ENCODE measurements around the gene POLRMT. TPM values are rescaled to one million over a fixed set of nuclear protein-coding genes. Genes with fewer than 3 reads are reported as not detected.

Gene POLRMT
- total and polyA plus RNA-seq, 4 donors, result 16.1 to 76.7 (median 38.4) TPM

GRCh38 chr19:612941-613340, 20.4 kb downstream of the POLRMT start:
- H3K27ac ChIP-seq (ENCODE audit: low read depth in 1 of 2, low read length in 1 of 2), result no peak overlapping the region
- no peak for ATAC-seq (ENCODE audit: insufficient read depth, low FRiP score)
- H3K4me3 ChIP-seq, result no peak overlapping the region
- H3K4me1 ChIP-seq (ENCODE audit: control insufficient read depth in 5 of 5, insufficient read depth in 5 of 5, low read length in 5 of 5), result peaks cover 0 to 20% (median 3%) of the 10 kb centered on the region in 5 donors
- DNase-seq, result no peak
- WGBS, 2 donors, result 77 to 86% methylated on average over 33 of the region's 33 CpGs
- TF ChIP-seq CTCF (IDR thresholded peaks at IDR 0.05; ENCODE audit: control extremely low read depth, extremely low read depth), result no peak
- H3K9me3 ChIP-seq (ENCODE audit: control insufficient read depth in 4 of 4, insufficient read depth in 3 of 4, low read length in 3 of 4), result peaks cover 0 to 4% (median 0%) of the 10 kb centered on the region in 4 donors
- peaks cover 0 to 9% (median 2%) of the 10 kb centered on the region in 4 donors for H3K36me3 ChIP-seq (ENCODE audit: control insufficient read depth in 4 of 4, insufficient read depth in 4 of 4, low read length in 4 of 4)
- peaks cover 0 to 7% (median 3%) of the 10 kb centered on the region in 3 donors for H3K27me3 ChIP-seq (ENCODE audit: control insufficient read depth in 3 of 3, insufficient read depth in 3 of 3, low read length in 2 of 3)
- no peak overlapping the region for H3K9ac ChIP-seq (ENCODE audit: insufficient read depth in 1 of 2, low read length in 2 of 2)

GRCh38 chr19:611481-611868, 21.9 kb downstream of the POLRMT start:
- no peak for ATAC-seq (ENCODE audit: insufficient read depth, low FRiP score)

GRCh38 chr19:610801-611480, 22.4 kb downstream of the POLRMT start:
- ATAC-seq (ENCODE audit: insufficient read depth, low FRiP score), result peak; percentile 23
- peak overlapping the region in 1 of 2 donors; percentile 35 for H3K27ac ChIP-seq (ENCODE audit: low read depth in 1 of 2, low read length in 1 of 2)
- H3K9me3 ChIP-seq (ENCODE audit: control insufficient read depth in 4 of 4, insufficient read depth in 3 of 4, low read length in 3 of 4), result peaks cover 0 to 2% (median 0%) of the 10 kb centered on the region in 4 donors
- TF ChIP-seq CTCF (IDR thresholded peaks at IDR 0.05; ENCODE audit: control extremely low read depth, extremely low read depth), result no peak
- peaks cover 0 to 21% (median 3%) of the 10 kb centered on the region in 5 donors for H3K4me1 ChIP-seq (ENCODE audit: control insufficient read depth in 5 of 5, insufficient read depth in 5 of 5, low read length in 5 of 5)
- 25 to 31% methylated on average over 36 of the region's 36 CpGs for WGBS, 2 donors
- no peaks in the 10 kb centered on the region for H3K36me3 ChIP-seq (ENCODE audit: control insufficient read depth in 4 of 4, insufficient read depth in 4 of 4, low read length in 4 of 4)
- DNase-seq, result peak in 2 of 3 donors; percentile 76 to 86
- H3K4me3 ChIP-seq, result no peak overlapping the region
- H3K27me3 ChIP-seq (ENCODE audit: control insufficient read depth in 3 of 3, insufficient read depth in 3 of 3, low read length in 2 of 3), result peaks cover 0 to 7% (median 3%) of the 10 kb centered on the region in 3 donors
- no peak overlapping the region for H3K9ac ChIP-seq (ENCODE audit: insufficient read depth in 1 of 2, low read length in 2 of 2)

More at GRCh38 chr19:611481-611868, 21.9 kb downstream of the POLRMT start:
- WGBS, 2 donors, result 50 to 68% methylated on average over 13 of the region's 13 CpGs
- TF ChIP-seq CTCF (IDR thresholded peaks at IDR 0.05; ENCODE audit: control extremely low read depth, extremely low read depth), result no peak
- no peaks in the 10 kb centered on the region for H3K36me3 ChIP-seq (ENCODE audit: control insufficient read depth in 4 of 4, insufficient read depth in 4 of 4, low read length in 4 of 4)
- peaks cover 0 to 7% (median 3%) of the 10 kb centered on the region in 3 donors for H3K27me3 ChIP-seq (ENCODE audit: control insufficient read depth in 3 of 3, insufficient read depth in 3 of 3, low read length in 2 of 3)
- no peak for DNase-seq
- H3K9me3 ChIP-seq (ENCODE audit: control insufficient read depth in 4 of 4, insufficient read depth in 3 of 4, low read length in 3 of 4), result peaks cover 0 to 2% (median 0%) of the 10 kb centered on the region in 4 donors
- H3K4me3 ChIP-seq, result no peak overlapping the region
- H3K9ac ChIP-seq (ENCODE audit: insufficient read depth in 1 of 2, low read length in 2 of 2), result no peak overlapping the region
- H3K27ac ChIP-seq (ENCODE audit: low read depth in 1 of 2, low read length in 1 of 2), result peak overlapping the region in 1 of 2 donors; percentile 35
- H3K4me1 ChIP-seq (ENCODE audit: control insufficient read depth in 5 of 5, insufficient read depth in 5 of 5, low read length in 5 of 5), result peaks cover 0 to 24% (median 3%) of the 10 kb centered on the region in 5 donors
